Gastroesophageal sphincter (tissue), 3 donors: ENCODE data around the gene CENPK.

ENCODE experiments used
- POLR2A ChIP-seq, 2 donors: fragments of 450-650 bp; IDR thresholded peaks; one replicate each; pipeline ENCODE4 v1.6.1; 2017; ENCODE audit warnings: antibody characterized with exemption in 2 of 2, mild to moderate bottlenecking in 2 of 2, moderate library complexity in 1 of 2
- POLR2AphosphoS5 ChIP-seq: sonication (generic); formaldehyde crosslinking; IDR thresholded peaks from one replicate; pipeline ENCODE4 v1.6.1; 2017; ENCODE audit warnings: antibody characterized with exemption
- TF ChIP-seq, protein P1 (sequence below), 4 experiments: fragments of 200-600 bp in 2 of 4; fragments of 450-650 bp in 2 of 4; sonication (generic) in 1 of 4; IDR thresholded peaks; one replicate each; pipeline ENCODE4 v1.5.1; 2017 to 2019; ENCODE audit warnings: antibody characterized with exemption in 4 of 4, mild to moderate bottlenecking in 2 of 4, moderate library complexity in 2 of 4

GRCh38 chr5:65478336-65478735 lies 84.6 kb downstream of the CENPK start:
- no peak for TF ChIP-seq POLR2A (IDR thresholded peaks at IDR 0.05)
- TF ChIP-seq, protein P1, sequence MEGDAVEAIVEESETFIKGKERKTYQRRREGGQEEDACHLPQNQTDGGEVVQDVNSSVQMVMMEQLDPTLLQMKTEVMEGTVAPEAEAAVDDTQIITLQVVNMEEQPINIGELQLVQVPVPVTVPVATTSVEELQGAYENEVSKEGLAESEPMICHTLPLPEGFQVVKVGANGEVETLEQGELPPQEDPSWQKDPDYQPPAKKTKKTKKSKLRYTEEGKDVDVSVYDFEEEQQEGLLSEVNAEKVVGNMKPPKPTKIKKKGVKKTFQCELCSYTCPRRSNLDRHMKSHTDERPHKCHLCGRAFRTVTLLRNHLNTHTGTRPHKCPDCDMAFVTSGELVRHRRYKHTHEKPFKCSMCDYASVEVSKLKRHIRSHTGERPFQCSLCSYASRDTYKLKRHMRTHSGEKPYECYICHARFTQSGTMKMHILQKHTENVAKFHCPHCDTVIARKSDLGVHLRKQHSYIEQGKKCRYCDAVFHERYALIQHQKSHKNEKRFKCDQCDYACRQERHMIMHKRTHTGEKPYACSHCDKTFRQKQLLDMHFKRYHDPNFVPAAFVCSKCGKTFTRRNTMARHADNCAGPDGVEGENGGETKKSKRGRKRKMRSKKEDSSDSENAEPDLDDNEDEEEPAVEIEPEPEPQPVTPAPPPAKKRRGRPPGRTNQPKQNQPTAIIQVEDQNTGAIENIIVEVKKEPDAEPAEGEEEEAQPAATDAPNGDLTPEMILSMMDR (IDR thresholded peaks at IDR 0.05): no peak
- no peak for TF ChIP-seq POLR2AphosphoS5
